Naive thymus-derived CD4-positive, alpha-beta T cell (primary cell): ENCODE results near the gene CCDC187. TPM values are rescaled to one million over a fixed set of nuclear protein-coding genes. Genes with fewer than 3 reads are reported as not detected.

ENCODE experiments used
- ATAC-seq: fragments of 150-1000 bp; cut with Tn5 transposase; 2 replicates; pipeline ENCODE4 v1.10.0; 2021; ENCODE audit warnings: mild to moderate bottlenecking, moderate library complexity
- CTCF ChIA-PET: fragments of 350-600 bp; sonication (Branson Sonifier 250); formaldehyde crosslinking; loops from one replicate; lab custom pipeline; 2021; ENCODE audit warnings: antibody characterized with exemption; lab: Charles Lee
- POLR2A ChIA-PET: fragments of 350-600 bp; sonication (Branson Sonifier 250); formaldehyde crosslinking; loops from one replicate; lab custom pipeline; 2021; ENCODE audit warnings: antibody characterized with exemption, inconsistent platforms; lab: Charles Lee
- DNase-seq, 9 donors: peaks; one replicate each; pipeline versions ENCODE4 v3.0.0 to v3.0.0-alpha.2; 2020 to 2022; ENCODE audit warnings: mixed read lengths in 1 of 9
- H3K27ac ChIP-seq: one replicate; pipeline ENCODE4 v1.7.0; 2013; ENCODE audit warnings: mild to moderate bottlenecking, low read depth, low read length, moderate library complexity
- H3K27me3 ChIP-seq, 2 donors: one replicate each; pipeline ENCODE4 v1.7.0; 2013; ENCODE audit warnings: low read length in 2 of 2, mild to moderate bottlenecking in 2 of 2, moderate library complexity in 2 of 2; ENCODE audit not compliant: control insufficient read depth in 2 of 2, insufficient read depth in 2 of 2
- H3K36me3 ChIP-seq, 3 experiments: 1 replicate in 2 of 3; 2 replicates in 1 of 3; pipeline ENCODE4 v1.7.0; 2013; ENCODE audit warnings: low read length in 3 of 3, mild to moderate bottlenecking in 3 of 3, moderate library complexity in 1 of 3; ENCODE audit not compliant: insufficient read depth in 3 of 3, control insufficient read depth in 2 of 3
- H3K4me1 ChIP-seq, 2 donors: one replicate each; pipeline ENCODE4 v1.7.0; 2013; ENCODE audit warnings: low read length in 2 of 2, mild to moderate bottlenecking in 2 of 2, moderate library complexity in 1 of 2; ENCODE audit not compliant: control insufficient read depth in 2 of 2, insufficient read depth in 2 of 2
- H3K4me3 ChIP-seq: 2 replicates; pipeline ENCODE4 v1.7.0; 2013; ENCODE audit warnings: mild to moderate bottlenecking, low read length
- H3K9me3 ChIP-seq, 3 experiments: 1 replicate in 2 of 3; 2 replicates in 1 of 3; pipeline ENCODE4 v1.7.0; 2013; ENCODE audit warnings: low read length in 3 of 3; ENCODE audit not compliant: control insufficient read depth in 2 of 3
- H3K27ac Mint-ChIP-seq, 9 donors: one replicate each; pipeline ENCODE4 v1.8.0; 2020 to 2022; ENCODE audit warnings: mixed read lengths in 9 of 9, mild to moderate bottlenecking in 8 of 9, moderate library complexity in 5 of 9, inconsistent platforms in 2 of 9
- H3K27me3 Mint-ChIP-seq, 5 donors: one replicate each; pipeline ENCODE4 v1.8.0; 2021 to 2022; ENCODE audit warnings: mixed read lengths in 5 of 5, mild to moderate bottlenecking in 1 of 5
- H3K36me3 Mint-ChIP-seq, 5 donors: one replicate each; pipeline ENCODE4 v1.8.0; 2020 to 2022; ENCODE audit warnings: mixed read lengths in 5 of 5, mild to moderate bottlenecking in 3 of 5, inconsistent platforms in 1 of 5
- H3K4me1 Mint-ChIP-seq, 7 donors: one replicate each; pipeline ENCODE4 v1.8.0; 2020 to 2022; ENCODE audit warnings: mixed read lengths in 7 of 7, mild to moderate bottlenecking in 3 of 7, inconsistent platforms in 1 of 7
- H3K4me3 Mint-ChIP-seq, 10 donors: one replicate each; pipeline ENCODE4 v1.8.0; 2020 to 2022; ENCODE audit warnings: mild to moderate bottlenecking in 10 of 10, mixed read lengths in 10 of 10, moderate library complexity in 6 of 10, inconsistent platforms in 2 of 10
- H3K9me3 Mint-ChIP-seq, 11 donors: one replicate each; pipeline ENCODE4 v1.8.0; 2020 to 2022; ENCODE audit warnings: mixed read lengths in 11 of 11, mild to moderate bottlenecking in 4 of 11, inconsistent platforms in 1 of 11, moderate library complexity in 1 of 11
- intact Hi-C, 2 donors: fragments of 100-400 bp; cut with micrococcal nuclease; formaldehyde crosslinking; loops; one replicate each; pipeline ENCODE4 v1.15.1; 2023
- polyA plus RNA-seq, 2 donors: library from polyadenylated mRNA; unstranded; fragments of 300-500 nt; fragmentation: Illumina TruSeq; gene quantifications; one replicate each; pipeline ENCODE4 v1.2.3, GENCODE V29; 2021
- total RNA-seq, 6 experiments: library from RNA in 5 of 6; stranded (reverse) in 5 of 6; gene quantifications; 1 replicate in 5 of 6; 2 replicates in 1 of 6; pipeline ENCODE4 v1.2.3 and lab custom pipeline; 2021 to 2026

Gene CCDC187
- total and polyA plus RNA-seq, 7 experiments from 2014 or later = 0.10 TPM; not detected in 6

DNA sequence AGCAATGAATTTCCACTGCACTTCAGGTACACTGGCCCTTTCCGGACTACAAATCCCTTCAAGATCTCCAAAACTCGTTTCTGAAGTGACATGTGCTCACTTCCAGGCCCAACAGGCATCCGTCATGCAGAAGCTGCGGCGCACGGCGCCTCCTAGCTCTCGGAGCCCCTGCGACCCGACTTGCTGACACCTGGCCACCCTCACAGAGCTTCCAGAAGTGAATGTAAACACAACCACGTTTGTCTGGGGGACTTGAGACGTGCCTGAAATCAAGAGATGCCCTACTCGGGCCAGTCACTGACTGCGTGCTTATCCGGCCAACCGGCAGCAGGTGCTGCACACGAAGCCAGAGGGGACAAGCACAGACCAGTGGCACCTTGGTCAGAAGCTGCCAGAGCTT lies 94.1 kb downstream of the CCDC187 start:
- intact Hi-C loops = no loop called here
- H3K4me1 ChIP-seq = no peaks in the 10 kb centered on the region
- no peak overlapping the region for H3K4me3 ChIP-seq
- POLR2A ChIA-PET = no interaction called here
- H3K27ac ChIP-seq = no peak overlapping the region
- H3K27ac Mint-ChIP-seq = no peak overlapping the region
- ATAC-seq = no peak
- peaks cover 0 to 5% (median 3%) of the 10 kb centered on the region in 5 donors for H3K27me3 Mint-ChIP-seq
- H3K9me3 ChIP-seq = no peaks in the 10 kb centered on the region
- H3K4me1 Mint-ChIP-seq = peaks cover 0 to 3% (median 0%) of the 10 kb centered on the region in 7 donors
- H3K27me3 ChIP-seq = no peaks in the 10 kb centered on the region
- no peak overlapping the region for H3K4me3 Mint-ChIP-seq
- peaks cover 0 to 4% (median 0%) of the 10 kb centered on the region in 11 donors for H3K9me3 Mint-ChIP-seq
- CTCF ChIA-PET = interaction anchor here (0.6 kb wide), 1 partner anchor 70 kb away, joined by 3 read pairs; no protein-coding TSS in a partner anchor
- H3K36me3 ChIP-seq = peaks cover 0 to 62% (median 2%) of the 10 kb centered on the region in 3 experiments
- DNase-seq = no peak
- peaks cover 5 to 47% (median 24%) of the 10 kb centered on the region in 5 donors for H3K36me3 Mint-ChIP-seq

GRCh38 chr9:136209232-136209631 lies 94.7 kb downstream of the CCDC187 start:
- H3K27ac Mint-ChIP-seq = no peak overlapping the region

GRCh38 chr9:136208675-136209074 lies 95.2 kb downstream of the CCDC187 start:
- no peak for ATAC-seq
- peaks cover 4 to 36% (median 17%) of the 10 kb centered on the region in 5 donors for H3K36me3 Mint-ChIP-seq
- Histone ChIP-seq H3K27me3 (no peaks in the 10 kb centered on the region), H3K27ac (no peak overlapping the region), H3K4me1 (no peaks in the 10 kb centered on the region), H3K9me3 (no peaks in the 10 kb centered on the region), H3K4me3 (no peak overlapping the region), H3K36me3 (peaks cover 0 to 51% (median 0%) of the 10 kb centered on the region in 3 experiments)
- no peak overlapping the region for H3K4me3 Mint-ChIP-seq
- CTCF ChIA-PET = no interaction called here
- DNase-seq = no peak
- peaks cover 0 to 3% (median 0%) of the 10 kb centered on the region in 7 donors for H3K4me1 Mint-ChIP-seq
- POLR2A ChIA-PET = no interaction called here
- peaks cover 4 to 11% (median 10%) of the 10 kb centered on the region in 5 donors for H3K27me3 Mint-ChIP-seq
- no peak overlapping the region for H3K27ac Mint-ChIP-seq
- intact Hi-C loops = no loop called here
- H3K9me3 Mint-ChIP-seq = peaks cover 0 to 4% (median 0%) of the 10 kb centered on the region in 11 donors

More at GRCh38 chr9:136209232-136209631, 94.7 kb downstream of the CCDC187 start:
- no peak overlapping the region for H3K4me3 ChIP-seq
- no peaks in the 10 kb centered on the region for H3K9me3 ChIP-seq
- H3K36me3 Mint-ChIP-seq = peaks cover 4 to 41% (median 20%) of the 10 kb centered on the region in 5 donors
- no peaks in the 10 kb centered on the region for H3K27me3 ChIP-seq
- peaks cover 0 to 57% (median 0%) of the 10 kb centered on the region in 3 experiments for H3K36me3 ChIP-seq
- intact Hi-C loops = no loop called here
- peaks cover 0 to 4% (median 0%) of the 10 kb centered on the region in 11 donors for H3K9me3 Mint-ChIP-seq
- ATAC-seq = no peak
- ChIA-PET CTCF (interaction anchor here (0.6 kb wide), 1 partner anchor 69 kb away, joined by 3 read pairs; no protein-coding TSS in a partner anchor), POLR2A (no interaction called here)
- no peak for DNase-seq
- H3K4me3 Mint-ChIP-seq = no peak overlapping the region
- H3K27me3 Mint-ChIP-seq = peaks cover 1 to 6% (median 4%) of the 10 kb centered on the region in 5 donors
- H3K27ac ChIP-seq = no peak overlapping the region
- H3K4me1 Mint-ChIP-seq = peaks cover 0 to 3% (median 0%) of the 10 kb centered on the region in 7 donors
- H3K4me1 ChIP-seq = no peaks in the 10 kb centered on the region

DNA sequence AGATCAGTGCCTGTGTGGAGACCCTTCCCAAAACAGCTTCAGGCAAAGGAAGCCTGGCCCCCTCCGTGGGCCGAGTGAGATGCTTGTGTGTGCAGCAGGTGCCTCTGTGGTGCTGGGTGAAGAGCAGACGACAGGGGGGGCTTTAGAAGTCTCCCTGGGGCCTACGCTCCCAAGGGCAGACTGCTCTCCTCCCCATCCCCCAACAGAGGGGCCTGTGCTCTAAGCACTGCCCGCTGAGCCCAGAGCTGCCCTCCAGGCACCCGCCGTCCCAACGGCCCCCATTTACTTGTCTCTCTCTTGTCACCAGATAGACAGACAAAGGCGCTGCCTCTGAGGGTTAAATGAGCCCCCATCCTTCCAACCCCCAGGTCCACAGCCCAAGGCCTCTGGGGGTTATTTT lies 96.3 kb downstream of the CCDC187 start:
- H3K27me3 ChIP-seq = no peaks in the 10 kb centered on the region
- no peak overlapping the region for H3K4me3 Mint-ChIP-seq
- H3K4me3 ChIP-seq = no peak overlapping the region
- peaks cover 0 to 4% (median 0%) of the 10 kb centered on the region in 11 donors for H3K9me3 Mint-ChIP-seq
- H3K27ac Mint-ChIP-seq = no peak overlapping the region
- CTCF ChIA-PET = no interaction called here
- H3K27ac ChIP-seq = no peak overlapping the region
- ATAC-seq (no peak), DNase-seq (no peak)
- intact Hi-C loops = no loop called here
- H3K4me1 Mint-ChIP-seq = peaks cover 0 to 3% (median 0%) of the 10 kb centered on the region in 7 donors
- POLR2A ChIA-PET = no interaction called here
- peaks cover 4 to 25% (median 11%) of the 10 kb centered on the region in 5 donors for H3K36me3 Mint-ChIP-seq
- H3K9me3 ChIP-seq = no peaks in the 10 kb centered on the region
- H3K27me3 Mint-ChIP-seq = peaks cover 4 to 14% (median 13%) of the 10 kb centered on the region in 5 donors
- no peaks in the 10 kb centered on the region for H3K4me1 ChIP-seq
- H3K36me3 ChIP-seq = peaks cover 0 to 41% (median 0%) of the 10 kb centered on the region in 3 experiments

DNA sequence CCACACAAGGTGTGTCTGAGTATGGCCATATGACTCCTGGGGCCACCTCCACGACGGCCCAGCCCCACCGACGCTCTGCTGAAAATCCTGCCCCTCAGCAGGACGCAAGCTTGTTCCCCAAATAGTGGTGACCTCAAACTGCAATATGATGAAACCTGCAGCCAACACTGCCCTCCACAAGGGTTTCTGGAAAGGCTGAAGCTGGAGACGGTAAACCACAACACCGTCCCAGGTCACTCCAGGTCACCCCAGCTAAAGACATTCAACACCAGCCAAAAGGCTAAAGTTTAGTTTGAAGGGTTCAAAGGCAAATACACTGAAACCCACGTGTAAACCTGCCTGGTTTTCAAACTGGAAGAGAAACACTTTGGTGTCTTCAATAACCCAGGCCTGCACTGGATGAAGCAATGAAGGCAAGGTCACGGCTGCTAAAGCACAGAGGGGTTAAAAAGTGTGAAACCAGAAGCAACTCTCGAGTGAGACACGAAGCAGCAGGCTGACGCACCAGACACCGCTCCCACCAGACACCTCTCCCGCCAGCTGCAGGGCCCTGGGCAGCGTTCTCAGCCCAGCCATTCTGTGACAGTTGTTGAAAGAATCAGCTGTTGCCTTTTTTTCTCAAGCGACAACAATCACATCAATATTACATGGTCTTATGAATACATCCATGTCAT lies 97.2 kb downstream of the CCDC187 start:
- no peaks in the 10 kb centered on the region for H3K4me1 ChIP-seq
- H3K27ac Mint-ChIP-seq = no peak overlapping the region
- ChIA-PET POLR2A (no interaction called here), CTCF (no interaction called here)
- no peak overlapping the region for H3K4me3 Mint-ChIP-seq
- no peak overlapping the region for H3K27ac ChIP-seq
- H3K9me3 ChIP-seq = no peaks in the 10 kb centered on the region
- peaks cover 8 to 16% (median 13%) of the 10 kb centered on the region in 5 donors for H3K27me3 Mint-ChIP-seq
- H3K36me3 ChIP-seq = peaks cover 0 to 33% (median 0%) of the 10 kb centered on the region in 3 experiments
- peaks cover 4 to 20% (median 9%) of the 10 kb centered on the region in 5 donors for H3K36me3 Mint-ChIP-seq
- no peaks in the 10 kb centered on the region for H3K27me3 ChIP-seq
- intact Hi-C loops = no loop called here
- ATAC-seq (no peak), DNase-seq (no peak)
- no peak overlapping the region for H3K4me3 ChIP-seq
- H3K4me1 Mint-ChIP-seq = peaks cover 0 to 3% (median 0%) of the 10 kb centered on the region in 7 donors
- peaks cover 0 to 4% (median 0%) of the 10 kb centered on the region in 11 donors for H3K9me3 Mint-ChIP-seq

- Mint-ChIP-seq H3K9me3 (peaks cover 0 to 4% (median 0%) of the 10 kb centered on the region in 11 donors), H3K27me3 (peaks cover 8 to 24% (median 19%) of the 10 kb centered on the region in 5 donors), H3K4me1 (peaks cover 0 to 3% (median 0%) of the 10 kb centered on the region in 7 donors), H3K27ac (no peak overlapping the region), H3K4me3 (no peak overlapping the region), H3K36me3 (peaks cover 4 to 20% (median 9%) of the 10 kb centered on the region in 5 donors)
- Histone ChIP-seq H3K9me3 (no peaks in the 10 kb centered on the region), H3K4me3 (no peak overlapping the region), H3K4me1 (no peaks in the 10 kb centered on the region), H3K36me3 (peaks cover 0 to 22% (median 0%) of the 10 kb centered on the region in 3 experiments), H3K27me3 (peaks cover 0 to 3% of the 10 kb centered on the region in 2 donors), H3K27ac (no peak overlapping the region)
- DNase-seq (no peak), ATAC-seq (no peak)
- ChIA-PET CTCF (no interaction called here), POLR2A (no interaction called here)
- intact Hi-C loops = no loop called here
These were observed 98.2 kb downstream of the CCDC187 start for GRCh38 chr9:136205707-136205992.
